H9 (cell line): ENCODE results near the gene LRRN1. TPM values are rescaled to one million over a fixed set of nuclear protein-coding genes. Genes with fewer than 3 reads are reported as not detected.

Source experiments
- DNase-seq: peaks from one replicate; pipeline ENCODE4 v3.0.0-alpha.2; 2017
- H2AFZ ChIP-seq: one replicate; pipeline ENCODE4 v1.6.1; 2013; ENCODE audit warnings: mild to moderate bottlenecking, low read length, control low read depth, moderate library complexity
- H2AK5ac ChIP-seq: 2 replicates; pipeline ENCODE4 v1.6.1; 2013; ENCODE audit warnings: low read length, control low read depth, mixed read lengths; ENCODE audit not compliant: insufficient read length
- H2BK120ac ChIP-seq: one replicate; pipeline ENCODE4 v1.6.1; 2013; ENCODE audit warnings: low read depth, mild to moderate bottlenecking, low read length, control low read depth, inconsistent platforms; ENCODE audit not compliant: poor library complexity, severe bottlenecking
- H2BK12ac ChIP-seq: 2 replicates; pipeline ENCODE4 v1.6.1; 2013; ENCODE audit warnings: low read length, control low read depth, mixed read lengths, low read depth; ENCODE audit not compliant: insufficient read length
- H2BK15ac ChIP-seq: 2 replicates; pipeline ENCODE4 v1.6.1; 2013; ENCODE audit warnings: low read depth, low read length, control low read depth
- H2BK20ac ChIP-seq: one replicate; pipeline ENCODE4 v1.6.1; 2013; ENCODE audit warnings: low read depth, mild to moderate bottlenecking, low read length, control low read depth, inconsistent platforms; ENCODE audit not compliant: poor library complexity, severe bottlenecking
- H2BK5ac ChIP-seq: 2 replicates; pipeline ENCODE4 v1.6.1; 2013; ENCODE audit warnings: low read length, control low read depth, mixed read lengths; ENCODE audit not compliant: insufficient read length
- H3K14ac ChIP-seq: 2 replicates; pipeline ENCODE4 v1.6.1; 2013; ENCODE audit warnings: low read length, control low read depth; ENCODE audit not compliant: insufficient read depth
- H3K18ac ChIP-seq: 2 replicates; pipeline ENCODE4 v1.6.1; 2013; ENCODE audit warnings: low read depth, mild to moderate bottlenecking, mixed read lengths, low read length, control low read depth; ENCODE audit not compliant: insufficient read length
- H3K23ac ChIP-seq: 2 replicates; pipeline ENCODE4 v1.6.1; 2013; ENCODE audit warnings: low read length, control low read depth, mixed read lengths, low read depth; ENCODE audit not compliant: insufficient read length
- H3K23me2 ChIP-seq: 2 replicates; pipeline ENCODE4 v1.6.1; 2013; ENCODE audit warnings: low read depth, mild to moderate bottlenecking, mixed read lengths, low read length, control low read depth; ENCODE audit not compliant: insufficient read length, poor library complexity, severe bottlenecking
- H3K27ac ChIP-seq: 2 replicates; pipeline ENCODE4 v1.5.1; 2013; ENCODE audit warnings: low read length, control low read depth, mixed read lengths, low read depth; ENCODE audit not compliant: insufficient read length
- H3K27me3 ChIP-seq: 2 replicates; pipeline ENCODE4 v1.6.1; 2013; ENCODE audit warnings: low read length, control low read depth, inconsistent platforms; ENCODE audit not compliant: insufficient read depth
- H3K4ac ChIP-seq: 2 replicates; pipeline ENCODE4 v1.6.1; 2013; ENCODE audit warnings: low read depth, mild to moderate bottlenecking, control low read depth, inconsistent platforms, low read length, moderate library complexity
- H3K4me1 ChIP-seq: 2 replicates; pipeline ENCODE4 v1.6.1; 2013; ENCODE audit warnings: low read length, control low read depth, inconsistent platforms; ENCODE audit not compliant: insufficient read depth
- H3K4me2 ChIP-seq: 2 replicates; pipeline ENCODE4 v1.6.1; 2013; ENCODE audit warnings: low read length, control low read depth, mixed read lengths; ENCODE audit not compliant: insufficient read length, insufficient read depth
- H3K56ac ChIP-seq: 2 replicates; pipeline ENCODE4 v1.6.1; 2013; ENCODE audit warnings: low read depth, mild to moderate bottlenecking, mixed read lengths, low read length, control low read depth; ENCODE audit not compliant: insufficient read length
- H3K79me1 ChIP-seq: 2 replicates; pipeline ENCODE4 v1.6.1; 2013; ENCODE audit warnings: low read depth, mild to moderate bottlenecking, moderate library complexity, low read length, control low read depth, inconsistent platforms; ENCODE audit not compliant: insufficient read depth, poor library complexity, severe bottlenecking
- H3K79me2 ChIP-seq: 2 replicates; pipeline ENCODE4 v1.6.1; 2013; ENCODE audit warnings: low read length, control low read depth, inconsistent platforms; ENCODE audit not compliant: insufficient read depth
- H3K9ac ChIP-seq: 2 replicates; pipeline ENCODE4 v1.6.1; 2013; ENCODE audit warnings: low read length, control low read depth, mixed read lengths; ENCODE audit not compliant: insufficient read length; ENCODE audit errors: extremely low read depth
- H3K9me3 ChIP-seq: one replicate; pipeline ENCODE4 v1.6.1; 2013; ENCODE audit warnings: low read depth, low read length, inconsistent platforms; ENCODE audit not compliant: control insufficient read depth
- H3T11ph ChIP-seq: one replicate; pipeline ENCODE4 v1.6.1; 2013; ENCODE audit warnings: mild to moderate bottlenecking, low read length, control low read depth, inconsistent platforms
- H4K20me1 ChIP-seq: one replicate; pipeline ENCODE4 v1.6.1; 2013; ENCODE audit not compliant: control insufficient read depth, insufficient read length, insufficient read depth
- H4K5ac ChIP-seq: 2 replicates; pipeline ENCODE4 v1.6.1; 2013; ENCODE audit warnings: low read depth, mild to moderate bottlenecking, mixed read lengths, low read length, control low read depth; ENCODE audit not compliant: insufficient read length
- H4K8ac ChIP-seq: replicated peaks from 2 replicates; pipeline ENCODE4 v1.6.1; 2013; ENCODE audit warnings: low read length, control low read depth, mixed read lengths, low read depth; ENCODE audit not compliant: insufficient read length
- H4K91ac ChIP-seq: 2 replicates; pipeline ENCODE4 v1.6.1; 2013; ENCODE audit warnings: low read depth, mild to moderate bottlenecking, moderate library complexity, mixed read lengths, low read length, control low read depth; ENCODE audit not compliant: insufficient read length
- H3K27ac Mint-ChIP-seq, 3 experiments: 2 replicates in 2 of 3; 3 replicates in 1 of 3; pipeline ENCODE4 v1.8.0; 2020 to 2021; ENCODE audit warnings: mixed read lengths in 3 of 3, mild to moderate bottlenecking in 1 of 3, moderate library complexity in 1 of 3
- H3K27me3 Mint-ChIP-seq: 2 replicates; pipeline ENCODE4 v1.8.0; 2021; ENCODE audit warnings: low read depth, mild to moderate bottlenecking, moderate library complexity, mixed read lengths
- H3K36me3 Mint-ChIP-seq, 3 experiments: 2 replicates in 2 of 3; 3 replicates in 1 of 3; pipeline ENCODE4 v1.8.0; 2020 to 2021; ENCODE audit warnings: low read depth in 3 of 3, mixed read lengths in 3 of 3; ENCODE audit not compliant: insufficient read depth in 1 of 3
- H3K4me1 Mint-ChIP-seq, 2 experiments: 2 replicates each; pipeline ENCODE4 v1.8.0; 2020; ENCODE audit warnings: mixed read lengths in 2 of 2
- H3K4me3 Mint-ChIP-seq, 2 experiments: 2 replicates in 1 of 2; 3 replicates in 1 of 2; pipeline ENCODE4 v1.8.0; 2020 to 2021; ENCODE audit warnings: mild to moderate bottlenecking in 2 of 2, mixed read lengths in 2 of 2, moderate library complexity in 1 of 2
- H3K9me3 Mint-ChIP-seq, 2 experiments: 2 replicates in 1 of 2; 3 replicates in 1 of 2; pipeline ENCODE4 v1.8.0; 2020; ENCODE audit warnings: mild to moderate bottlenecking in 2 of 2, mixed read lengths in 2 of 2, moderate library complexity in 1 of 2
- WGBS: extraction: QIAGEN DNeasy Blood & Tissue Kit; methylation state at CpG from one replicate; pipeline ENCODE4 v1.1.7; 2013; ENCODE audit warnings: missing lambda C conversion rate, low lambda C conversion rate, mixed read lengths; ENCODE audit not compliant: insufficient read length; ENCODE audit errors: extremely low coverage; 5-methylcytosine and 5-hydroxymethylcytosine counted together
- total RNA-seq: library from RNA; stranded (reverse); gene quantifications from 2 replicates; pipeline ENCODE4 v1.2.1, GENCODE V29; 2021
- TF ChIP-seq, protein P1 (sequence below): fragments of 200-600 bp; sonication (generic); conservative IDR thresholded peaks from 3 replicates; pipeline ENCODE4 v1.8.0; 2021; ENCODE audit warnings: antibody characterized with exemption, mild to moderate bottlenecking

LRRN1 gene
- total RNA-seq, 1 experiment from 2014 or later: 269 TPM

DNA sequence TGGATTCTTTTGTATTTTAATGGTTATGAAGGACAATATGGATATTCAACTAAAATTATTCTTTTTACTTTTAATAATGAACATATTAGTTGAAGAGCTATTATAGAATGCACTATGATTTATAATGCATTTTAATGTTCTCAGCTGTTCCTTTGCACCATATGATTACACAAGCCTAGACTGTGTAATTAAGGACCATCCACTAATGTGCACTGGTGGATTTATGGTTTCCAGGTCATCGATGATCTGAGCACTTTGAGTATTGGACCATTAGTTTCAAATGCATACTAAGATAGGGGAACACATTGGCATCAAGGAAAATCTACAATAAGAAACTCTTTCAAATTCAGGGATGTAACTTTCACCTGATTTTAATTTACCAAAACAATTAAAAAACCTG is 16.8 kb downstream of the LRRN1 start:
- Histone ChIP-seq H3K4ac (no peak overlapping the region), H2BK120ac (no peak overlapping the region), H3K79me1 (peaks cover 4% of the 10 kb centered on the region), H3K27ac (no peak overlapping the region), H4K5ac (no peak overlapping the region), H3K14ac (no peak overlapping the region), H3K4me2 (no peak overlapping the region), H4K20me1 (no peaks in the 10 kb centered on the region), H3K23me2 (no peaks in the 10 kb centered on the region), H3K56ac (no peak overlapping the region), H2BK20ac (no peak overlapping the region), H2AFZ (no peak overlapping the region), H2BK12ac (no peak overlapping the region), H3K9me3 (no peaks in the 10 kb centered on the region), H3K4me1 (no peaks in the 10 kb centered on the region), H4K91ac (no peak overlapping the region), H3K27me3 (no peaks in the 10 kb centered on the region), H2AK5ac (no peak overlapping the region), H3K9ac (no peak overlapping the region), H2BK5ac (no peak overlapping the region), H3T11ph (no peak overlapping the region), H4K8ac (no peak overlapping the region), H2BK15ac (no peak overlapping the region), H3K79me2 (peaks cover 33% of the 10 kb centered on the region), H3K23ac (no peak overlapping the region), H3K18ac (no peak overlapping the region)
- no peak for DNase-seq
- WGBS: no CpG with 5 or more reads among the region's 1 CpG
- Mint-ChIP-seq H3K36me3 (peaks cover 28 to 76% (median 57%) of the 10 kb centered on the region in 3 experiments; a peak in 6 of 7 replicates), H3K4me1 (peaks cover 19 to 42% of the 10 kb centered on the region in 2 experiments), H3K27me3 (no peaks in the 10 kb centered on the region), H3K27ac (no peak overlapping the region), H3K9me3 (no peaks in the 10 kb centered on the region), H3K4me3 (no peak overlapping the region)
- TF ChIP-seq, protein P1, sequence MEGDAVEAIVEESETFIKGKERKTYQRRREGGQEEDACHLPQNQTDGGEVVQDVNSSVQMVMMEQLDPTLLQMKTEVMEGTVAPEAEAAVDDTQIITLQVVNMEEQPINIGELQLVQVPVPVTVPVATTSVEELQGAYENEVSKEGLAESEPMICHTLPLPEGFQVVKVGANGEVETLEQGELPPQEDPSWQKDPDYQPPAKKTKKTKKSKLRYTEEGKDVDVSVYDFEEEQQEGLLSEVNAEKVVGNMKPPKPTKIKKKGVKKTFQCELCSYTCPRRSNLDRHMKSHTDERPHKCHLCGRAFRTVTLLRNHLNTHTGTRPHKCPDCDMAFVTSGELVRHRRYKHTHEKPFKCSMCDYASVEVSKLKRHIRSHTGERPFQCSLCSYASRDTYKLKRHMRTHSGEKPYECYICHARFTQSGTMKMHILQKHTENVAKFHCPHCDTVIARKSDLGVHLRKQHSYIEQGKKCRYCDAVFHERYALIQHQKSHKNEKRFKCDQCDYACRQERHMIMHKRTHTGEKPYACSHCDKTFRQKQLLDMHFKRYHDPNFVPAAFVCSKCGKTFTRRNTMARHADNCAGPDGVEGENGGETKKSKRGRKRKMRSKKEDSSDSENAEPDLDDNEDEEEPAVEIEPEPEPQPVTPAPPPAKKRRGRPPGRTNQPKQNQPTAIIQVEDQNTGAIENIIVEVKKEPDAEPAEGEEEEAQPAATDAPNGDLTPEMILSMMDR: no peak
